ENCODE measurements around the gene MMP26.
"Not testable (repeated sequence)": the region's sequence is repeated elsewhere in the genome, so short reads cannot be mapped to it uniquely, and the experiment has no call there.

MMP26 gene

DNA sequence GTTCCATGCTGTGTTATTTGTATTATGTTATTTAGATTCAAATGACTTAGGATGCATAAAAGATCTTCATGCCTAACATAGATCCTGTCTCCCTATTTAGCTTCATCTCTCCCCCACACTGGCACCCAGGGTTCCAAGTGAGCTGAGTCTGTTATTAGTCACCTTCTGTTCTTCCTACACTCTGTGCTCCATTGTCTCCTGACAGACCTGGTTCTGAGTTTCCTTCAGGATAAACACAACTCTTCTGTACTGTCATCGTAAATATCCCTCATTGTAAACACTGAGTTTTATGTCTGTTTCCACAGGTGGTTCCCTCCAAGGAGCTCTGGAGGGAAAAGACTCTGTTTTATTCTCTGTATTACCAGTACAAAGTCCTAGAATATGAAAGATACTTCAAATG is 8.7 kb downstream of the MMP26 start:
- H3K4me1 ChIP-seq (ENCODE audit: insufficient read depth, low read length, poor library complexity, severe bottlenecking), result no peaks in the 10 kb centered on the region
- no peak overlapping the region for H3K4me2 ChIP-seq (ENCODE audit: low read depth, low read length, poor library complexity, severe bottlenecking)
- H3K9ac ChIP-seq (ENCODE audit: low read depth, low read length, poor library complexity, severe bottlenecking), result no peak overlapping the region
- no peaks in the 10 kb centered on the region for H3K79me2 ChIP-seq (ENCODE audit: insufficient read depth, low read length)
- H4K20me1 ChIP-seq (ENCODE audit: insufficient read depth, low read length, poor library complexity, severe bottlenecking), result no peaks in the 10 kb centered on the region
- no peaks in the 10 kb centered on the region for H3K9me2 ChIP-seq (replicated peaks; ENCODE audit: low read depth, low read length)
- H3K9me3 ChIP-seq (ENCODE audit: insufficient read depth, low read depth, low read length), result no peaks in the 10 kb centered on the region
- no peak overlapping the region for H2AFZ ChIP-seq (ENCODE audit: low read length)
- no peaks in the 10 kb centered on the region for H3K36me3 ChIP-seq (ENCODE audit: insufficient read depth, low read length)
- TF ChIP-seq, protein P1, sequence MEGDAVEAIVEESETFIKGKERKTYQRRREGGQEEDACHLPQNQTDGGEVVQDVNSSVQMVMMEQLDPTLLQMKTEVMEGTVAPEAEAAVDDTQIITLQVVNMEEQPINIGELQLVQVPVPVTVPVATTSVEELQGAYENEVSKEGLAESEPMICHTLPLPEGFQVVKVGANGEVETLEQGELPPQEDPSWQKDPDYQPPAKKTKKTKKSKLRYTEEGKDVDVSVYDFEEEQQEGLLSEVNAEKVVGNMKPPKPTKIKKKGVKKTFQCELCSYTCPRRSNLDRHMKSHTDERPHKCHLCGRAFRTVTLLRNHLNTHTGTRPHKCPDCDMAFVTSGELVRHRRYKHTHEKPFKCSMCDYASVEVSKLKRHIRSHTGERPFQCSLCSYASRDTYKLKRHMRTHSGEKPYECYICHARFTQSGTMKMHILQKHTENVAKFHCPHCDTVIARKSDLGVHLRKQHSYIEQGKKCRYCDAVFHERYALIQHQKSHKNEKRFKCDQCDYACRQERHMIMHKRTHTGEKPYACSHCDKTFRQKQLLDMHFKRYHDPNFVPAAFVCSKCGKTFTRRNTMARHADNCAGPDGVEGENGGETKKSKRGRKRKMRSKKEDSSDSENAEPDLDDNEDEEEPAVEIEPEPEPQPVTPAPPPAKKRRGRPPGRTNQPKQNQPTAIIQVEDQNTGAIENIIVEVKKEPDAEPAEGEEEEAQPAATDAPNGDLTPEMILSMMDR (conservative IDR thresholded peaks at IDR 0.05; ENCODE audit: low read length), result no peak
- no peak for TF ChIP-seq EZH2phosphoT487 (IDR thresholded peaks at IDR 0.05; ENCODE audit: borderline replicate concordance)
- H3F3A ChIP-seq (ENCODE audit: low read depth), result no peaks in the 10 kb centered on the region
- no peak overlapping the region for H3K4me3 ChIP-seq (ENCODE audit: low read length, poor library complexity, severe bottlenecking)
- H3K27me3 ChIP-seq (ENCODE audit: insufficient read depth, low read length, poor library complexity, severe bottlenecking), result no peaks in the 10 kb centered on the region

DNA sequence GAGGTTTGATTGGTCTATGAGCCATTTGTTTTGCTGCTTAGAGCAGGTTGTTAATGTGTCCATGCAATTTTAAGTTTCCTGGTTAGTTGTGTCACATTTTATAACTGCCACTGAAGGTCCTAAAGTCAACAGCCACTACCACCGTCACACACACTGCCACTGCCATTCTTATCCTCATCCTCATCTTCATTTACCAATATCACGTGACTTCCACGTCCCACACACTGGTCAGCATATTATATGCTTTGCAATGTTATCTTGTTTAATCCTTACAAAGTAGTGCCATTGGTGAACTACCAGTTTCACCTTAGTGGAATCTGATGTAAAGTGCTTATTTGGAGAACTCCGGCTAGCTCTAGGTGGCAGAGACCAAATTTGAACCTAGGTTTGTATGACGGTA is 9.7 kb downstream of the MMP26 start:
- Histone ChIP-seq H3K27me3 (ENCODE audit: insufficient read depth, low read length, poor library complexity, severe bottlenecking) (no peaks in the 10 kb centered on the region), H3K9me3 (ENCODE audit: insufficient read depth, low read depth, low read length) (no peaks in the 10 kb centered on the region), H3K79me2 (ENCODE audit: insufficient read depth, low read length) (no peaks in the 10 kb centered on the region), H3K4me1 (ENCODE audit: insufficient read depth, low read length, poor library complexity, severe bottlenecking) (no peaks in the 10 kb centered on the region), H3K9me2 (replicated peaks; ENCODE audit: low read depth, low read length) (no peaks in the 10 kb centered on the region), H4K20me1 (ENCODE audit: insufficient read depth, low read length, poor library complexity, severe bottlenecking) (no peaks in the 10 kb centered on the region), H2AFZ (ENCODE audit: low read length) (no peak overlapping the region), H3K4me3 (ENCODE audit: low read length, poor library complexity, severe bottlenecking) (no peak overlapping the region), H3K4me2 (ENCODE audit: low read depth, low read length, poor library complexity, severe bottlenecking) (no peak overlapping the region), H3K36me3 (ENCODE audit: insufficient read depth, low read length) (no peaks in the 10 kb centered on the region), H3K9ac (ENCODE audit: low read depth, low read length, poor library complexity, severe bottlenecking) (no peak overlapping the region), H3F3A (ENCODE audit: low read depth) (no peaks in the 10 kb centered on the region)
- TF ChIP-seq, protein P1 (conservative IDR thresholded peaks at IDR 0.05; ENCODE audit: low read length), result no peak
- no peak for TF ChIP-seq EZH2phosphoT487 (IDR thresholded peaks at IDR 0.05; ENCODE audit: borderline replicate concordance)

DNA sequence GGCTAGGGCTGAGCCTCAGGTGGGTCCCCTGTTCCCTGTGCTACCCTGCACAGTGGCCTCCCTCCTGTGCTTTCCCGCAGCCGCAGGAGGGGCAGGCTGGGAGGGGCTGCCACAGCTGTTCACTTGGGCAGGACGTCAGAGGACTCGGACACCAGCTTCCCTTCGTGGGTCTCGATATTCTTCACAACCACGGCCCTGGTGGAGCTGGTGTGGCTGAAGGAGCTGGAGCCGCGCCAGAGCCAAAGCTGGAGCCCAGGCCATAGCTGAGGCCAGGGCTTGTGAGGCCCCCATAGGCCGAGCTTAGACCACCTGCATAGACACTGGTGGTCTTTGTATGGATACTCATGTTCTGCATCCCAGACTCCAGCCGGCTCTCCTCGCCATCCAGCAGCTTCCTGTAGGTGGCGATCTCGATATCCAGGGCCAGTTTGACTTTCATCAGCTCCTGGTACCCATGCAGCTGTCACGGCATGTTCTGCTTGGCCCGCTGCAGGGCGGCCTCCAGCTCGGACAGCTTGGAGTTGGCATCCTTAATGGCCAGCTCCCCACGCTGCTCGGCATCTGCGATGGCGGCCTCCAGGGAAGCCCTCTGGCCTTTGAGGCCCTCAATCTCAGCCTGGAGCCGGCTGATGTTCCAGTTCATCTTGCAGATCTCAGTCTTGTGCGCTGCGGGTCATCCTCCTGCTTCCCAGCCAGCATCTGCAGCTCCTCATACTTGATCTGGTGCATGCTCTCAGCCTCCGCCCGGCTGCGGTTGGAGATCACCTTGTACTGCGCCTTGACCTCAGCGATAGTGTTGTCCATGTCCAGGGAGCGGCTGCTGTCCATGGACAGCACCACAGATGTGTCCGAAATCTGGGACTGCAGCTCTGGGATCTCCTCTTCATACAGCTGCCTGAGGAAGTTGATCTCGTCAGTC is 18.3 kb downstream of the MMP26 start:
- H3K9me3 ChIP-seq (ENCODE audit: insufficient read depth, low read depth, low read length); H3K4me1 ChIP-seq (ENCODE audit: insufficient read depth, low read length, poor library complexity, severe bottlenecking); H3K9ac ChIP-seq (ENCODE audit: low read depth, low read length, poor library complexity, severe bottlenecking); H3K4me3 ChIP-seq (ENCODE audit: low read length, poor library complexity, severe bottlenecking); H3K9me2 ChIP-seq (replicated peaks; ENCODE audit: low read depth, low read length); H3K4me2 ChIP-seq (ENCODE audit: low read depth, low read length, poor library complexity, severe bottlenecking); H3K27me3 ChIP-seq (ENCODE audit: insufficient read depth, low read length, poor library complexity, severe bottlenecking); H3K36me3 ChIP-seq (ENCODE audit: insufficient read depth, low read length); H4K20me1 ChIP-seq (ENCODE audit: insufficient read depth, low read length, poor library complexity, severe bottlenecking); H3K79me2 ChIP-seq (ENCODE audit: insufficient read depth, low read length); H2AFZ ChIP-seq (ENCODE audit: low read length); H3F3A ChIP-seq (ENCODE audit: low read depth): not testable (repeated sequence)

DNA sequence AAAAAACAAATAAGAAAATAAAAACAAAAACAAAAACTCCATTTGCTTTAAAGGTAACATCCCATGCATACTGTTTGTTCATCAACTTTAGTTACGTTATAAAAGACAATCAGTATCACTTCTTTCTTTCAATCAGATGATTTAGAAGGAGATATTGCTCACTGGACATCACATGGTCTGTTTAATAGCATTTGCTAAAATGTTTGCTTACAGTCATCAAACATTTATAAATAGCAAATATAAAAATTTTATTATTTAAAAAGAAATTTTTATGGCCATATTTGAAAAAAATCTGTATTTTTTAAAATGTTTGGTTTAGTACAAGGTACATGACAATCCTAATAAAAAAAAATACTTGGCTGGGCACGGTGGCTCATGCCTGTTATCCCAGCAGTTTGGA is 22.6 kb downstream of the MMP26 start:
- Histone ChIP-seq H2AFZ (ENCODE audit: low read length) (no peak overlapping the region), H3K9ac (ENCODE audit: low read depth, low read length, poor library complexity, severe bottlenecking) (no peak overlapping the region), H3K9me3 (ENCODE audit: insufficient read depth, low read depth, low read length) (no peaks in the 10 kb centered on the region), H3K27me3 (ENCODE audit: insufficient read depth, low read length, poor library complexity, severe bottlenecking) (no peaks in the 10 kb centered on the region), H3K9me2 (replicated peaks; ENCODE audit: low read depth, low read length) (no peaks in the 10 kb centered on the region), H3K4me3 (ENCODE audit: low read length, poor library complexity, severe bottlenecking) (no peak overlapping the region), H3K79me2 (ENCODE audit: insufficient read depth, low read length) (no peaks in the 10 kb centered on the region), H3K36me3 (ENCODE audit: insufficient read depth, low read length) (no peaks in the 10 kb centered on the region), H4K20me1 (ENCODE audit: insufficient read depth, low read length, poor library complexity, severe bottlenecking) (no peaks in the 10 kb centered on the region), H3K4me1 (ENCODE audit: insufficient read depth, low read length, poor library complexity, severe bottlenecking) (no peaks in the 10 kb centered on the region), H3K4me2 (ENCODE audit: low read depth, low read length, poor library complexity, severe bottlenecking) (no peak overlapping the region), H3F3A (ENCODE audit: low read depth) (no peaks in the 10 kb centered on the region)
- no peak for TF ChIP-seq EZH2phosphoT487 (IDR thresholded peaks at IDR 0.05; ENCODE audit: borderline replicate concordance)
- TF ChIP-seq, protein P1 (conservative IDR thresholded peaks at IDR 0.05; ENCODE audit: low read length), result no peak
